ENCODE results near the gene NFASC.

The NFASC gene

DNA sequence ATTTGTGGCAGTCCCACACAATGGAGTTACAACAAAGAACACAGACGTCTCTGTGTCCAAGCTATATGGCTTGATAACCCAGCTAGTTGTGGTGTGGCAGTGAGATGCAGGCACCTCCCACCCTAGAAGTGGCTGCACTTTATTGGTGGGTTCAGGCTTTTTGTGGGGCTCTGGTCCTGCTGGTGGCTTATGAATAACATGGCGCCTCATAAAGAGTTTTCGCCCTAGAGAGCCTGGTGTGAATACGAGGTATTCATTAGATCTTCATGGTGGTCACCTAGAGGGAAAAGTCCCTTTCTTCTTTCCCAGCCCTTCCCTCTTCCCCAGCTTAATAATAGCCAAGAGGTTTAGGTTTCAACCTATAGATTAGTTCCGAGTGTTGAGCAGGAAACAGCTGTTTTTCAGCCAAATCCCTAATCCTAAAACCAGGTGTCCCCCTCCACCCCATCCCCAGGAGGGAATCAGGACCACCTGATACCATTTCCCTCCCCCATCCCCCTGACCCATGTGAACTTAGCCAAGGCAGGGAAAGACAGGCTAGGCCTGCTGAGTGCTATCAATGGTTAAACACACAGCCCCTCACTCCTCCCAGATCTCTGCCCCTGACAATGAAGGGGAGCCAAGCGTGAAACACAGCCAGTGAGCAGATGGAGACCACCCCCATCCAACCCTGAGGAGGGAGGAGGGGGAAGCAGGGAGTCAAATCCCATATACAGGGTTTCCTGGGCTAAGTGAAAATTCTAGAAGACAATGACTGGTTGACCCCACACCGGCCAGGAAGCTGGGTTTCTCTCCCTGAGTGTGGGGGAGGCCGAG is 58.2 kb downstream of the NFASC start:
- no peak for DNase-seq (ENCODE audit: low read depth in 3 of 3)

DNA sequence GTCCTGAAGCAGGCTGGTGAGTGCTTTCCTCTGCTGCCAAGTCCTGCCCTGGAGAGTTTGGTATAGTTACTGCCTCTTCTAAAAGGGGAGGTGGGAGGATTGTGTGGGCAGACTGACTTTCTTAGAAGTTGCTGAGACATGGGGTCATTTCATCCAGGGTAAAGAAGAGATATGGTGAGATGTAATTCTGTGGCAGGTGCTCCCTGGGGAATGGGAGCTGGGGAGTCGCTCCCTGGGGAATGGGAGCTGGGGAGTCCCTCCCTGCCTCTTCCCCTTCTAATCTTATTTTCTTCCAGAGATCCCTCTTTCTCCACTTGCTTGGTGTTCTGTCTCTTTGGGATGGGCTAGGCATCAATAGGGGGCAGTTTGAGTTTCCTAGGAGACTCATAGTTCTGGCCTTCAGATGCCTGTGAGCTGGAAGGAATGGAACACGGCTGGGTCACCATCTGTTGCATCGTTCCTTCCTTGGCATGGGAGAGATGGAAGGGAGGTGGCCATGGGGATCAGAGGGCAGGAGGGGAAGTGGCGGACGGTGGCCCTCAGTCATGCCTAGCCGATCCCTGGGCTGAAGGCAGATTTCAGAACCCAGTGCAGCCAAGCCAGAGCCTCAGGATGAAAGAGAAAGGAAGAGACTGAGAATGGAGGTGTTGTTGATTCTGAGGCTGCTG is 59.0 kb downstream of the NFASC start:
- DNase-seq (ENCODE audit: low read depth in 3 of 3) = no peak

DNA sequence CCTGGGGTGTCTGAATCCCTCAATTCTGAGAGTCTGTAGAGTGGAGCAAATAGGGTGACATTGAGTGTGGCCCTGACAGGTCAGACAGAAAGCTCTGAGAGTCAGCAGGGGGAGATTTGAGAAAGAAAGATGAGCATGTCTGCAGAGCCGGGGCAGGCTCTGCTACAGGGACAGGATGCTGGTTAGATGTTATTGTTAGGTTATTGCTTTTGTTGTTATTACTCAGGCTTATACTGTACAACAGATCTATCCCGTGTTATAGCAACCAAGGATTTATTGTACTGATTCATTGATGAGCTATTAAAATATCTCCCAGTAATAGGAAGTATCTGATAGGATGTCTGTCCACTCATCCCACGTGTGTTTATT is 59.5 kb downstream of the NFASC start:
- no peak for DNase-seq (ENCODE audit: low read depth in 3 of 3)

DNA sequence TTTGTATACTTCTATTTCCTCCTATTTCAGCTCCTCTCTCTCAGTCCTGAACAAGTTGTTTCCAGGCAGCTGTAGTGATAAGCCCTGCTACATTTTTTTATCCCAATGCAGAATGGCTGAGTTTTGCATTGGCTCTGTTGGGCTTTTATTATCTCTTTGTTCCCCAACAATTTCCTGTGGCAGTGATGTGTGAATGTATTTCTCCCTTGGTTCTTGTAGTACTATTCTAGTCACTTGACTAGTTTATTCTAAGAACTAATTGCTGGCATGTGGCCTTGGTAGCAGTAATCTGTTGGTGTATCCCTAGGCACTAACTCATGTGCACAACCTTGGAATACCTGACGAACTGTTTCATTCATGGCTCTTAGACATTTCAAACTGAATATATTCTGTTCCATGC is 60.7 kb downstream of the NFASC start:
- DNase-seq (ENCODE audit: low read depth in 3 of 3) = no peak

DNA sequence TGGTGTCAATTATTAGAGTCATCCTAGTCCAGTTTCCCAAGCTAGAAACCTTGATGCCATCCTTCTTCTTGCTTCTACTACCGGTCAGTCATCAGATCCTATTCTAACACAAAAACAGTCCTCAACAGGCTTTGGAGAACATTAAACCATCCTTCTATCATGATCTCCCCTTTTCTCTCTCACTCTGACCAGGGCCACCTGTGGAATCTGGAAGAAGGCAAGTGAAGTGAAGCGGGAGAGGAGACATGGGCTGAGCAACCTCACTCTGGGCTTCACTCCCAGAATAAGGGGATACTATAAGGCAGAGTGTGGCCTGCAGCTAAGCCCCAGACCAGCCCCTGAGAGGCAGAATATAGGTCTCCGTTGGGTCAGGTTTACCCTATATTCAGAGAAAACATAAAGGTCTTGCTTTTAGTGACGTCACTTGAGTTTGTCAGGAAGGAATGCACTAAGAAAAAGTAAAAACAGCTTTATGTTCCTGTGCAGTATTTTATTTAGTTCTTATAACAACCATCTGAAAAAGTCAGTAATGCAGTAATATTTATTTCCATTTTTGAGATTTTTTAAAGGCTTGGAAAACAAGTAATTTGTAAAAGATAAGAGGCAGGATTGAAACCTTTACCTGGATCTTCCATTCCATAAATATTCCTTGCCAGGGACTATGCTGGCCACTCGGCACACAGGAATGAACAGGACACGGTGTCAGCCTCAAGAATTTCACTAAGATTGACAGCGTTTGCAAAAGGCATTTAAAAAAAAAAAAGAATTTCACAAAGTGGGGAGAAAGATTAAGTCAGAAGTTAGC is 61.3 kb downstream of the NFASC start:
- no peak for DNase-seq (ENCODE audit: low read depth in 3 of 3)

DNA sequence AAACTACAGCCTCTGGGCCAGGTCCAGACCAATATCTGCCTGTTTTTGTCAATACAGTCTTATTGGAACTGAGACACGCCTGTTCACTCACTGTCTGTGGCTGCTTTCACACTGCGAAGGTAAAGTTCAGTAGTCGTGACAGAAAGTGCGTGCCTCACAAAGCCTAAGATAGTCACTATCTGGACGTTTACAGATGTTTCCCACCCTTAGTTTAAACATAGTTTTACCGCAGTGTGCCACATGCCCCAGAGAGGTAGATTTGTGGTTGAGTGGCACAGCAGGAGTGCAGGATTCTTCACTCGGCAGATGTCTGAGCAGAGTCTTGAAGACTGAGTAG is 61.9 kb downstream of the NFASC start:
- DNase-seq (ENCODE audit: low read depth in 3 of 3) = no peak

DNA sequence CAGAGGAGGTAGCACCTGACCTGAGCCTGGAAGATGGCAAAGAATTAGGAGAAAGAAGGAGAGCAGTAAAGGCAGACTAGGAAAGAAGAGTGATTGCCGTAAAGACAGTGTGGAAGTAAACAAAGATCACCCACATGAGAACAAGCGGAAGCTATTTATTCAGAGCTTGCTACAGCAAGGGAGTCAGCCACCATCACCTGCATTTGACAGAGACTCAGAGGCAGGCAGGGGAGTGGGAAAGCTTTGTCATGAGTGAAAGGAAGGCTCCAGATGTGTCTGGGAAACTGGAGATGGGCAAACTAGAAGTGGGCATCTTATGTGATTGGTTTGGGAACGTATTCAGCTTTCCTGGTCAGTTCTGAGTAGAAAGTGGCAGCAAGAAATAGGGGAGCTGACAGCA is 64.5 kb downstream of the NFASC start:
- no peak for DNase-seq (ENCODE audit: low read depth in 3 of 3)

DNA sequence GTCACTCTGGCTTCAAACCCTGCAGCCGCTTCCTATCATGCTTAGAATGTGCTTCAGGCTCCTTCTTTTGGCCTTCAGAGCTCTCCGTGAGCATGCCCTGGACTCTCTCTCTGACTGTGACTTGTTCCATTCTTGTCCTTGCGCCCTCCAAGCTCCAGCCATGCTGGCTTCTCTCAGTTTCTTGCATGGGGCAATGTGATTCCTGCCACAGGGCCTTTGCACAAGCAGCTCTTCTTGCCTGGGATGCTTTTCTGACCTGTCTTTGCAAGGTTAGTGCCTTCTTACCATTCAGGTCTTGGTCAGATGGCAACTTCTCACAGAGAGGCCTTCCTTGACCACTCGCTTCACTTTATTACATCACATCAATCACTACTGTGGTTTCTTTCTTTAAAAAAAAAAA is 66.1 kb downstream of the NFASC start:
- no peak for DNase-seq (ENCODE audit: low read depth in 3 of 3)

DNA sequence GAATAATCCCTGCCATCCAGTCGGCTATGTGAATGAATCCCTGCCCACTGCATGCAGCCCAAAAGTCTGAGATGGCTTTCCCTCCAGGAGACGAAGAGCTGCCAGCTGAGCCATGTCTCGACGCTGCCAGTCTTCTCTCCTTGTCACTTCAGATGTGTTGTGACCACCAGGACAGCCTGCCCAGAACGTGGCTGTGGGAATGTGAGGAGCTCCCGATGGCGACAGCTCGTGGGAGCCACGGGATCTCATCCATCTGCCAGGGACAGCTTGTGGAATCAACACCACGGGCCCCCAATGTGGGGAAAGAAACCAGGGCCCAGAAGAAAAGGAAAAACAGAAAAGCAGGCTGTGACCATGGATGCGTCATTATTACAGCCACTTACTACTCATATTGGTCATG is 67.2 kb downstream of the NFASC start:
- DNase-seq (ENCODE audit: low read depth in 3 of 3) = no peak

DNA sequence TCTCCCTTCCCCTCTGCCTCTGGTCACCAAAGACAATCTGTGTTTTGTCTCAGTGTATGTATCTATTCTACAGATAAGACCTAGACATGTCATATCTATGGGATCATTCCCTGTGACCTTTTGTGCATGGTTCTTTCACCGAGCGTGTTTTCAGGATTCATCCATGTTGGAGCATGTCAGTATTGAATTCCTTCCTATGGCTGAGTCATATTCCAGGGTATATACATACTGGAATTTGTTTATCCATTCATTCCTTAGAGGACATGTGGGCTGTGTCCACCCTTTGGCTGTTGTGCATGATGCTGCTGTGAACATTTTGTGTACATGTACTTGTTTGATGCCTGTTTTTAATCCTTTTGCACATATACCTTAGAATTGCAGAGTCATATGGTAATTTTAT is 69.9 kb downstream of the NFASC start:
- no peak for DNase-seq (ENCODE audit: low read depth in 3 of 3)

DNA sequence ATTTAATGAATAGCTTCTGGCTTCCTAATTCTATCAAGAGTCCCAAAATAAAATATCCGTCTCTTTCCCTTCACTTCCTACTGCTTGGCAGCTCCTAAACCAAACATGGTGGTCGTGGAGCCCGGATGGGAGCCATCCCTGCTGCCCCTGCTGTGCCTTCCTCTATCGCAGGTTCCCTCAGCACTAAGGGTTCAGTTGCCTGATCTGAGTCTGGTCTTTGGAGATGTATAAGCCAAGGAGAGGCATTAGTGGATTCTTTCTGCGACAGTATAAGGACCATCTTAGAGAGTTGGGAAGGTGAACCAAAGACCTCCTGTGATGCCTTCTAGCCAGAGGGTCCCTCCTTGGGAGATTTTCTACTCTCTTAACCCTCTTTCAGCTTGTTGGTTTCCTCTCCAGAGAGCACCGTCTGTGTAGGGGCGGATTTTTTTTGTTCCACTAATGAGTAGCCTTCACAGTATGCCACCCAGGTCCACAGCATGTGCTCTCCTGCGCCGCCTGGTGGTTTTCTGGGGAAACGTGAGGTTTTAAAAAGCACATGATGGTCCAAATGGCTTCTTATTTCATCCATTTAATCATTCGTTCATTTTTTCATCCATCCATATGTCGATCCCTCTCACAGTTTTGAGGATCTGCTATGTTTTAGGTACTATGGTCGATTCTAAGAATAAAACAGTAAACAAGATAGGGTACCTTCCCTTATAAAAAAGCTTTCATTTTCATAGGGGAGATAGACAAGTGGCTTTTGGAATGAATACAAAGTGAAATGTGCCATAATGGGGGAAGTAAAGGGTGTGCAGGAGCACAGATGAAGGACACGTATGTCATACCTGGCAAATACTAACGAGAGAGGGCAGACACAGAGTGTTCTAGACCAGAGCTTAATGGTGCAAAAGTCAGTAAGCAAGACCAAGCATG is 71.0 kb downstream of the NFASC start:
- DNase-seq (ENCODE audit: low read depth in 3 of 3) = peak in 2 of 3 experiments; percentile 3 to 53

DNA sequence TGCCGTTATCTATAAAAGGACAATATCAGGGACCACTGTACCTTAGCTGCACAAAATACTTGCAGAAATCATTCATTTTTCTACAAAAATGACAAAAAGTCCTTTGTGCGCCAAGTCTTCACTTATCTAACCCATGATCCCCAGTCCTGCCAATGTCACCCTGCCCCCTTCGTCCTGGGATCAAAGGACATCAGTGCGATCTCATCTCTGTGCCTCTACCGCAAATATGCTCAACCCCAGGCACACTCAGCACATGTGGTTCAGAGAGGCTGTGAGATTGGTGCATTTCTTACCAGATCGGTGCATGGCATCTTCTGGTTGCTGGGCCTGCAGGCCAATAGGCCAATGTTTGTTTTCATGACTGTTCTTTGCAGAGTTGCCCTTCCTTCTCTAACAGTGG is 72.8 kb downstream of the NFASC start:
- no peak for DNase-seq (ENCODE audit: low read depth in 3 of 3)

DNA sequence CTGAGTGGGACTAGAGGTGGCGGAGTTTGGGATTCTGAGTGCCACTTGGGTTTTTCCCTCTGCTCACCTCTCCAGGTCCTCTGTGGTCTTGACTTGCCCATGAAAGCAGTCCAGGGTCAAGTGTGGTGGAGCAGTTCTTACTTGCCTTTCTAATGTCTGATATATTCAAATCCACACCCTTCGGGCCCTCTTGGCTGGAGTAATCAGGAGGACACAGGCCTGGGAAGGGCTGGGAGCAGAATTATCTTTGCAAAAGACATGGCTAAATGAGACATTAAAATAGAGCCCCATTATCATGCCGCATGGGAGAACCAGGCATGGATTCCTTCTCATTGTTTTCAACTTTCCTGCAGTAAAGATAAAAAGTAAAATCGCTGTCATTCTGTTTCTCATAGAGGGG is 74.0 kb downstream of the NFASC start:
- no peak for DNase-seq (ENCODE audit: low read depth in 3 of 3)

DNA sequence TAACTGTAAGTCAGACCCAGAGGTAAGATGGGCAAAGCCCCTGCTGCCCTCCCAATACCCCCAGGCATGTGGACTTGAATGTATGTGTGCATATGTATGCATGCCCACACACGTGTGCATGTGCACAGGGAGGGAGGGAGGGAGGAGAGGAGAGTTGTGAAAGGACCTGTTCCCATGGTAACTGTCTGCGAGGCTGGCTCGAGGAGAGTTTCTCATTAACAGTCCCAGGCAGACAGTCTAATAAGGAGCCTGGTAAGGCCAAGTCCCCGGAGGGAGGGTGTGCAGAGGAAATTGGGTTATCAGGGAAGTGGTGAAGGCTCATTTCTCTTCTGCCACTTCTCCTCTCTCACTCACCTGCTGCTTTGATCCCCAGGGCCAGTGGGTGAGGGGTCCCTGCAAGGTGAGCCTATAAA is 74.9 kb downstream of the NFASC start:
- no peak for DNase-seq (ENCODE audit: low read depth in 3 of 3)

DNA sequence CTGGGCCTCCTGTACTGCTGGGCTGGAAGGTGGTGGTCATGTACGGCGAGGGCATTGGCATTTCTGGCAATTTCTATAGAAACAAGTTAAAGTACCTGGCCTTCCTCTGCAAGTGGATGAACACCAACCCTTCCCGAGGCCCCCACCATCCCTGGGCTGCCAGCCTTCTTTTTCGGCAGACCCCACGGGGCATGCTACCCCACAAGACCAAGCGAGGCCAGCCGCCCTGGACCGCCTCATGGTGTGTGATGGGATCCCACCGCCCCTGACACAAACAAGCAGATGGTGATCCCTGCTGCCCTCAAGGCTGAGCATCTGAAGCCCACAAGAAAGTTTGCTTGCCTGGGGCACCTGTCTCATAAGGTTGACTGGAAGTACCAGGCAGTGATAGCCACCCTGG is 76.0 kb downstream of the NFASC start:
- no peak for DNase-seq (ENCODE audit: low read depth in 3 of 3)

DNA sequence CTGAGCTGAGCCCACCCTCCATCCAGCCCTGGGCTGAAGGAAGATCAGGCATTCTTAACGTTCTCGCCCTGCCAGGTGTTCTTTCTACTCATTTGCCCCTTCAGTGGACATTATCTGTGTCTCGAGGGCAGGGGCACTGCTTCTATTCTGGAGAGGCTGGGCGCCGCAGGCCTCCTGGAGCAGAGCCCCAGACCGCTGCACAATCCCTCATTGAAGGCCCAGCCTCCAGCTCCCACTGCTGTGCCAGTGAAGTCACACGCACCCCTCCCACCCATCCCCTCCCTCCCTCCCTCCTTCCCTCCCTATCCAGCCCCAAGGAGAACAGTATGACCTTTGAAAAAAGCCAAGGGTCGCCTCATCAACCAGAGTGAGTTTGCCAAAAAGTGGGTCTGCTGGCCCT is 76.7 kb downstream of the NFASC start:
- no peak for DNase-seq (ENCODE audit: low read depth in 3 of 3)

DNA sequence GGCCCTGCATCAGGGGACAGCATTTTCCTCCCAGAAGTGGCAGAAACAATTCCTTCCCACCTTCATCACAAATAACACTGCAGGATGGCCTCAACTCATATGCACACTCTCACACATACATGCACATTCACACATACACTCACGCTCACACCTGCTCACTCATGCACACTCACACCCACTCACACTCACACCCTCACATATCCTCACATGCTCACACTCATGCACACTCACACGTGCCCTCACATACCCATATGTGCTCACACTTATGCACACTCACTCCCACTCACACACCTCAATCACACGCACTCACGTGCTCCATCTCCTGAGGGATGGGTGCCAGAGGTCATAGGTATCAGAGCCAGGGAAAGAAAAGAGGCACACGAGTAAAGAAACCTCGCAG is 77.1 kb downstream of the NFASC start:
- no peak for DNase-seq (ENCODE audit: low read depth in 3 of 3)

DNA sequence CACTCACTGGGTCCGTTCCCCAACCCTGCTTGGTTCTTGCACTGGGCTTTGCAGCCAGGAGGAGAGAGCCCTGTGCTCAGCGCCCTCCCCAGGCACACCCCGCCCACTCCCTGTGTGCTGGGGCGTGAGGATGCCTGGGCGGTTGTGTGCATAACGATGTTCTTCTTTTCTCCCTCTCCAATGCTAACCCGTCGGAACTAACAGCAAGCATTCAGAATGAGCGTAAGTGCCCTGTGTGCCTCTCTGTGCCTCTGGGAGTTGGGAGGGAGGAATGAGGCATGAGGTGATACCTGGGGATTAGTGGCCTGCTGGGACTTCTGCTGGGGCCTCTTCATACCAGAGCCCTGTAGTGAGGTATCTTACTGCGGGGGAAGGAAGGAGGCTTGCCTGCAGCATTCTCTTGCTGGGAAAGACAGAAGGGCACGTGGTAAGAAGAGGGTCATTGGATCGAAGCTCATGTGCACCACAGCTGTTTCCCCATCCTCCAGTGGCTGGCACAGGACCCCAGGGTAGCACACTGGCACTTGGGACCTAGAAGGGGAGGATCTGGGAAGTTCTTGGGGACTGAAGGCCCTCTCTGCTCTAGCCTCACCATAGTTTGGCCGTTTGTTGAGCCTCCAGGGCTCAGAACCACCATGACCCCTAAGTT is 79.8 kb downstream of the NFASC start:
- DNase-seq (ENCODE audit: low read depth in 3 of 3) = no peak

DNA sequence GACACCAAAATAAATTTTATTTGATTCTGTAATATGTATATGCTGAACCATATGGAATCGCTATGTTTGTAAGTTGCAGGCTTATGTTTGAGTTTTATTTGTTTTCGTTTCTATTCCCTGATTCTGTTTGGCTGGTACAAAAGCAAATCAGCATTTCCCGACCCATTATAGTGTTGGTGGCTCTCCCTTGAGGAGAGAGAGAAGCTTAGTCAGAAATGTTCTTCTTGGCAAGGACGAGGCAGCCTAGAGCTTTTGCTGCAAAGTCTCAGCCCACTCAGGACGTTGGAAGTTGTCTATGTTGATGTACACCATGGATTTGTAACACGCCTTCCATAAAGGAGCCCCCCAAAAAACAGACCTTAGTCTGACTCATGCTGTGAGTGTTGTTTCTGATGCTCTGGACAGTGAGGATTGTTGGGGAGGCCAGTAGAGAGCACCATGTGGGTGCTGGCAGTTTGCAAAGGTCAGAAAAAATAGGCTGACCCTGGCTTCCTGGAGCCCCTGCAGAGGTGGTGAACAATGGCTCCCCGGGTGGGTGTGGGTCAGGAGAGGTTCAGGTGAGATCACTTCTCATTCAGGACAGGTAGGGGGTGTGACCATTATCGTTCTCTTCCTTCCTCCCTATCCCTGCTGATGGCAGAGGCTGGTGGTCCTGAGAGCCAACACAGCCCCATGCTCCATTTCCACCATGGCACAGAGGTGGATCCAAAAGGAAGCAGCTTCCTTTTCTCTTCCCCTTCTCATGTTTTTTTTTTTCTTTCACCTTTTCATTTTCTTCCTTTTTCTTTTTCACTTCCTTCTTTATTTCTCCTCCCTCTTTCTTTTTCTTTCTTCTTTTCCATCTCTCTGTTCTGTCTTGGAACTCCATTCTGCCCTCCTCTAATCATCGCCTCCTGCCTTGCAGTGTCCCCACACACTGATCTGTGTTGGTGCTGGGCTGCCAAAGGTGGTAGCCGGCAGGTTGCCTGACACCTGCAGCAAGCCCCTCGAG is 88.0 kb downstream of the NFASC start:
- no peak for DNase-seq (ENCODE audit: low read depth in 3 of 3)

DNA sequence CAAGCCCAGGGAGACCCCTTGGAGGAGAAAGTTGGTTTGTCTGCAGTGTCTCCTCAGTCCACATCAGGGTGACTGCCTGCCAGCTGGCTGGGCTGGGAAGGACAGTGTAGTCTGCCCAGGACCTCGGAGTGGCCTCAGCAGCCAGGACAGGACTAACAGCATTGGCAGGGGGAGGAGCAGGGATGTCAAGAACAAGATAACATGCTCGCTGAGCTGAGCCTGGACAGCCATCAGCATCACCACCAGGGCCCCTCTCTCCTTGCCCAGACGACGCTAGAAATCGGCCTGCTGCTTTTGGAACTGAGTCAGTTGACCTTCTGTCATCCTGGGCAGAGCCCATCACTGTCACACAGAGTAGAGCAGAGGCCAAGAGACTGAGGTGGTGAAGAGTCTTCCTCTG is 88.7 kb downstream of the NFASC start:
- no peak for DNase-seq (ENCODE audit: low read depth in 3 of 3)
